ENCODE measurements around the gene TRERF1.
"Not testable (repeated sequence)": the region's sequence is repeated elsewhere in the genome, so short reads cannot be mapped to it uniquely, and the experiment has no call there.

TRERF1 gene

DNA sequence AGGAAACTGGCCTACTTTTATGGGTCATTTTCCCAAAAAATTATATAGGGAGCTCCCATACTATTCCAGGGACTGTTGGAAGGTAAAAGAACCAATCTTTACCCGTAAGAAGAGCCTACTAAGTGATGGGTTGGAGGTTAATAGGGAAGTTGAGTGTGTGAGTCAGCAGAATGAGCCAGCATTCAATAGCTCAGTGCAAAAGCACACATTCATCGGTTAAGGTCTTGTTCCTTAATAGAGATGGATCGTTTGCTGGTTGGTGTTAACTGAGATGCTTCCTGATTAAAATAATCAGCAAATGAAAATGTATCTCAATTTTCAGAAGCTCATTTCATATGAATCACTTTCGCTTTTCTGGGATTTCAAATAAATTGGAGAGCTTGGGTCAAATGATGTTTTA is 118.8 kb downstream of the TRERF1 start:
- no peak for DNase-seq

DNA sequence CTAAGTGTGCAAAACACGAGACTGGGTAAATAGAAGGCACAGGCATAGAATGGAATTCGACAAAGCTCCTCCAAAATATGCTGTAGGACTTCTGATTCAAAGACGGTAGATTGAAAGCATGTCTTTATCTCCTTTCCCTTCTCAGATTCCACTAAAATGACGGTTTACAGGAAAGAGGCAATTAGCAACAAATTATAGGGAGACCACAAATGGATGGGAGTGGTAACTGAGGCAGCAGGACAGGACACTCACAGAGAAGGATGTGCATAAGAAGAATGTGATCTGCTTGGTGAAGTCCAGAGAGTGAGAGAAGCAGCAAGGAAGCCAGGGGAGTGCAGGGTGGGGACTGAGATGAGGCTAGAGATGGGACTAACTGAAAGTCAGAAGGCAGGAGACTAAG is 120.7 kb downstream of the TRERF1 start:
- DNase-seq, result no peak

DNA sequence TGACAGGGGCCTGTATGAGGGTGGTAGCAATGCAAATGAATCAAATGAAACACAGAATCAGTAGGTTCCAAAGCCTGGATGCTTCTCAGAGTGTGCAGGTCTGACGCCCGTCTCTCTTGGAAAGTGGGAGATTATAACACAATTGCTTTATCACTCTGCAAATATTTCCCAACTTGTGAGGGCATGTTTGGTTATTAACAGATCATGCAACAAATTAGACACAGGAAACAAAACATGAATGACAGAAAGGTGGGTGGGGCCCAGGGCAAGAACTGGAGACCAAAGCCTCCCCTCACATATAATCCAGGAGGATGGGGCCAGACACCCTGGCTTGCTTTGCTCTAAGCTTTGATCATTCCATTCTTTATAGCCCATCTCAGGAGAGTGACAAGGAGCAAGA is 125.5 kb downstream of the TRERF1 start:
- no peak for DNase-seq

GRCh38 chr6:42324656-42325324 is 126.9 kb downstream of the TRERF1 start:
- not testable (repeated sequence) for DNase-seq

DNA sequence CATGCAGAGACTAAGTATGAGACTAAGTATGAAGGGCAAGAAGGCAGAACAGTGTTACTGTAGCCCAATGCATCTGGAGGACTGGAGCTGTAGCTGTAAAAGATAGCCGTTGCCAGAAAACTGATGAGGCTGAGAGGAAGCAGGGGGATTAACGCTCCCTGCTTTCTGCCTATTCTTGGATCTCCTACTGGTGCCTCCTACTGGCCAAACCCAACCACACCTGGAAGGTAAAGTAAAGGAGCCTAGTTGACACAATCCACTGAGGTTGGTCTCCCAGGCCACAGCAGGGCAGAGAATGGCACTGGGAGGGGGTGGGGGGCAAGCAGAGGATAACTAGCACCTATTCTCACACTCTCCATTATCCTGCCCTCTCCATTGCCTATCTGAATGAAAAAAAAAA is 129.1 kb downstream of the TRERF1 start:
- DNase-seq, result no peak

GRCh38 chr6:42321976-42322375 is 129.8 kb downstream of the TRERF1 start:
- DNase-seq, result no peak

DNA sequence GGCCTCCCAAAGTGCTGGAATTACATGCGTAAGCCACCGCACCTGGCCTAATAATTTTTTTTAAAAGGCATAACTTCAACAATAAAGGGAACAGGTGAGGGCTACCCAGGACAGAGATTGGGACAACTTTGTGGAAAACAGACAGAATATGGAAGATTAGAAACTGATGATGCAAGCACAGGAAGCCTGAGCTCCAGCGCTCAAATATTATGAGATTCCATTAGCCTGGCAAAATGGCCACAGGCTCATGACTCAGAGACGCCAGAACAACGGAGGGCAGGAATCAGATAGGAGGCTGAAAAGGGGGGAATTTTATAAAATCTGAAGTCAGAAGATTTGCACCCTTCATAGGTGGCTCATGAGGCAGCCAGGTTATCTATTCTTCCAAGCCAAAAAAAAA is 131.0 kb downstream of the TRERF1 start:
- DNase-seq, result no peak

GRCh38 chr6:42318480-42318879 is 133.2 kb downstream of the TRERF1 start:
- DNase-seq, result no peak

DNA sequence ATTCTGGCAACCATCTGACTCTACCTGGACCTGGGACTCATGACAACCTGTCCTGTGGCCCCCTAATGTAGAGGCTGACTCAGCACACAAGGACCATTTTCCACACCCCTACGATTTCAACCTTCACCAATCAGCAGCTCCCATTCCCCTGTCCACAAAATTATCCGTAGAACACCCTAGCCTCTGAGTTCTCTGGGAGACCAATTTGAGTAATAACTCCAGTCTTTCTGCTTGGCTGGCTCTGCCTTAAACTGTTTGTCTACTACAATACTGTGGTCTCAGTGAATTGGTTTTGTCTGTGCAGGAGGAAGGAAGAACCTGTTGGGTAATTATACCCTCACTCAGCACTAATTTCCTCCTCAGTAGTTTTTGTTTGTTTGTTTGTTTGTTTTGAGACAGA is 134.7 kb downstream of the TRERF1 start:
- DNase-seq, result no peak

- no peak for DNase-seq
Measured at GRCh38 chr6:42315991-42316970, 135.4 kb downstream of the TRERF1 start.

DNA sequence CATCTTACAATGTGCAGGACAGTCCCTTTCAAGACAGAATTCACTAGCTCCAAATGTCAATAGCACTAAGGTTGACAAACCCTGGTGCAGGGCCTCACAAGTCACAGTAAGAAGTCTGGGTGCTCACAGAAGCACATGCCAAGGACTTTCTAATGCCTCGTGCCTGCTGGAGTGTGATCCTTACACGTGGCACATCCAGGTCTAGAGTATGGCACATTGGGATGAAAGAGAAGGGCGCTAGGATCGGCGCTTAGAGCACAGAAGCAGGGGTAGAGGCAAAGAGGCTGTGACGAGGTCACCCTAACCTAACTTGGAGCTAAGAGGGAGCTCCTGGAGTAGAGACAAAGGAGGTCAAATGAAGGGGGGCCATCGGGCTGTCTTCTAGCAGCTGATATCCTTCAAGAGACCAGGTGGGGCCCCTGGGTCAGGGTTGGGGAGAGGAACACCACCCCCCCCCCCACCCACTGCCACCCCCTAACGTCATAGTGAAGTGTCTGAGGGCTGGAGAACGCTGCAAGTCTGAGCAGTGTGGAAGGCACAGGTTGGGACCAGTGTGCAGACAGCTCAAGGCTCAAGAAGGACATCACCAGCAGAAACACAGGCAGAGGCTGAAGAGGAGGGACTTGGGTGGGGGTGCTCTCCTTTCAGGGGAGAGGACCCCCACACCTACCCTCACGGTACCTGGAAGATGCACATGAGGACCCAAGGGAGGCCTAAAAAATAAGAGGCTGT is 136.3 kb downstream of the TRERF1 start:
- DNase-seq, result no peak

DNA sequence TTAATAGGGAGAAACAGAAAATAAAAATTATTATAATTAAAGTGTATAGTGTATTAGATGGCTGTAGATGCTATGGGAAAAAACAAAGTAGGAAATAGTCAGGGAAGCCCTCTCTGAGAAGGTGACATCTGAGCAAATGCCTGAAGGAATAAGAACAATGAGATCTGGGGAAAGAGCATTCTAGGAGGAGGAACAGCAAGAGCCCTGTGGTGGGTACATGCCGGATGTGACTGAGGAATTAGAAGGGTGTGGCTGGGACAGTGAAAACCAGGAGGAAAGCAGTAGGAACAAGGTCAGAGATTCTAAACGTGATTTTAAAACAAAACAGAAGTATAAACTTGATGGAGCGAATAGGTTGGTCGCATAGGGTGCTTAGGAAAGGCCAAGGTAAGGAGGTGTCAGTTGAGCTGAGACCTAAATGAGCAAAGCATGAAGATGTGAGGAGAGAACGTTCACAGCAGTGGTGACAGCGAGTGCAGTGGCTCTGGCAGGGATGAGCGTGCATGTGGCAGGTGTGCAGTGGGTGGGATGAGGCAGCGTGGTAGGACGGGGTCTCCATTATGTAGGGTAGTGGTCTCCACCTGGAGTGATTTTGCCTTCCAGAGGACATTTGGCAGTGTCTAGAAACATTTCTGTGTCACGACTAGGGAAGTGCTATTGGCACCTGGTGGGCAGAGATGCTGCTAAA is 137.0 kb downstream of the TRERF1 start:
- DNase-seq, result no peak

GRCh38 chr6:42313941-42314570 is 137.7 kb downstream of the TRERF1 start:
- DNase-seq, result no peak

DNA sequence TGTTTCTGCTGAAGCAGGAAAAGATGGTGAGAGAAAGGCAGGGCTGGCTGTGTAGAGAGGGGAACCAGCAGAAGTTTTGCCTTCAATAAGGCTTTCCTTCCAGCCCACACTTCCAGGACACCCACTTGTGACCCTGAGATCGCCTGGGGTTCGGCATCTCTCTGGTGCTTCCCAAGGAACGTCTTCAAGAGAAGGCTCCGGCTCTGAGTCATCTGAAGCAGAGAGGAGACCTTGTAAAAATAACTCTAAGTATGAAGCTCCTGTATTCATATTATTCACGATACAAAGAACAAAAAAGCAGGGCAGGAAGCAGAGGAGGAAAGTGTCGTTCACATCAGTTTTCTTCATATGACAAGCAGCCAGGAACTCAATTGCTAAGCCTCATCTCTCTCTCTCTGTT is 138.7 kb downstream of the TRERF1 start:
- DNase-seq, result no peak

DNA sequence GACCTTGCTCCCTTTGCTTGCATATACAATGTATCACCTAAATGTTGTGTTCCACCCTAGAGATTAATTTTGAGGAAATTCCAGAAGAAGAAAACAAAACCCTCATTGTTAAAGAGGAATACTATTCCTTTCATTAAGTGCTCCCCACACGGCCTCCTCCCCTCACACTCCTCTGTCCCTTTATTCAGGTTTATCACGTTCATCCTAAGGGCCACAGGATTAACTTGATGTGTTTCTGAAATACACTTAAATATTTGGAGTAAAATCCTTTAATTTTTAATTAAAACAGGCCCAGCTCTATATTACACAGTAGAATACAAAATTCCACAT is 144.6 kb downstream of the TRERF1 start:
- DNase-seq, result no peak

DNA sequence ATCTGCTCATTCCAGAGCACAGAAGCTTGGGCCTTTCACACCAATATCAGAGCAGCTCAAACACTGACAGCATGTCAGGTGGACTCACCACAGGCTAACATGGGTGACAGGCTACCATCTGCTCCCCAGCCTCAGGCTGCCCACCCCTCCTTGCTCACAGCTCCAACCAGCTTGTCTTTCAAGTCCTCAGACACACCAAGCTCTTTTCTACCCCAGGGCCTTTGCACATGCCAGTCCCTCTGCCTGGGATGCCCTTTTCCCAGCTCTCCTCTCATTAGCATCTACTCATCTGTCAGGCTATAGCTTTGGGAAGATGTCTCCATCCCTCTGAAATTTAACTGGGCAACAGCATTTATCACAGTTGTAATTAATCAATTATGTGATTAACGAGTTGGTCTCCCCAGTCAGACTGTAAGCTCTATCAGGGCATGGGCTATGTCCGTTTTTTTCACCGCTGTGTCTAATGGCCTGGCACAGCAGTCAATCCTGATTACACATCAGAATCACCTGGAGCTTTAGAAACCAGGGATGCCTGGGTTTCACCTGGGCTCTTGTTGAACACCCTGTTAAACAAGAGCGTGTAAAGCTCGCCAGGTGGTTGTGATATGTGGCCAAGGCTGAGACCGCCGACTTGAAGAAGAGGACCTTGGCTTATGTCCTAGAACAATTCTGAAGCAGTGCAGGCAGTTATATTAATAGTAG is 145.1 kb downstream of the TRERF1 start:
- DNase-seq, result no peak

GRCh38 chr6:42304053-42304712 is 147.5 kb downstream of the TRERF1 start:
- no peak for DNase-seq

DNA sequence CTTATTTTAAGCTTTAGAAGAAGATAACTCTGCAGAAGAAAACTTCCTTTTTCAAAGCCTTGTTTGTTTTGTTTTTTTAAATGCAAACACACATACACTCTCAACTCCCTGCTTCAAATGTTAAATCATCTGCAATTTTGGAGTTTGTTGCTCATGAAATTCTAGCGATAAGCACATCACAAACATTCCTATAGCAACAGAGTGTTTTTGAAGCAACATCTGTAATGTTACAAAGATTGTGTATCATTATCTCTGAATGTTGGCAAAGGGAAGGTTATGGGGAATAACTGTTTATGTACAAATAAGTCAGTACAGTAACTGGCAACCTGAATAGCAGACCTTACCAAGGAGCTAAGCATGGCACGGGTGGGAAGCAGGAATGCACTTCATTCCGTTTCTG is 149.3 kb downstream of the TRERF1 start:
- DNase-seq, result no peak

GRCh38 chr6:42301986-42302385 is 149.7 kb downstream of the TRERF1 start:
- no peak for DNase-seq

DNA sequence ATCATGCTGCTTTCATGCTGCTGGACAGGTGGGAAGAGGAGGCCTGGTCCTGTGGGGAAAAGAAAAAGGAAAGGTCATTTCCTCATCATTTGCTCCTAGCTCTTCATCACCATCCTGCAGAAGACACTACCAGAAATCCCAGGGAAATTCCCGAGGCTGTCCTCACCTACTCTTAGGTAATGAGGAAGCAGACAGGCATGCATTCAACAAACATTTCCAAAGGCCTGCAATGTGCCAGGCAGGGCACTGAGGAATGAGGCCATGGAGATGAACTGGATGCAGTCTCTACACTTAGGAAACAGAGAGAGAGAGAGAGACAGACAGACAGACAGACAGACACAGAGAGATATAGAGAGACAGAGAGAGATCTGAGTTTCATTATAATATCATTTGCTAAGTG is 151.0 kb downstream of the TRERF1 start:
- no peak for DNase-seq

GRCh38 chr6:42300185-42300584 is 151.5 kb downstream of the TRERF1 start:
- DNase-seq, result no peak

Measured in activated gamma-delta T cell (primary cell).